Mucosa of stomach (tissue), 1 donor: Measurements from ENCODE around the gene HHEX.
A peak's percentile ranks its signal among the peaks of the same experiment; 100 is the strongest.

Experiments
- H3K27me3 ChIP-seq: one replicate; pipeline ENCODE4 v1.7.0; 2013; ENCODE audit warnings: mild to moderate bottlenecking, low read length; ENCODE audit not compliant: control insufficient read depth, insufficient read depth
- H3K36me3 ChIP-seq: one replicate; pipeline ENCODE4 v1.7.0; 2013; ENCODE audit warnings: low read length; ENCODE audit not compliant: control insufficient read depth, insufficient read depth
- H3K4me1 ChIP-seq: one replicate; pipeline ENCODE4 v1.7.0; 2013; ENCODE audit warnings: mild to moderate bottlenecking, low read length; ENCODE audit not compliant: control insufficient read depth, insufficient read depth
- H3K4me3 ChIP-seq: one replicate; pipeline ENCODE4 v1.7.0; 2013; ENCODE audit warnings: low read length
- H3K9ac ChIP-seq: one replicate; pipeline ENCODE4 v1.7.0; 2013; ENCODE audit warnings: mild to moderate bottlenecking, low read length, moderate library complexity
- H3K9me3 ChIP-seq: one replicate; pipeline ENCODE4 v1.7.0; 2013; ENCODE audit warnings: mild to moderate bottlenecking, low read length, moderate library complexity; ENCODE audit not compliant: control insufficient read depth
- donor health status: Pancreatic carcinoma.

Gene HHEX

GRCh38 chr10:92678206-92678605 lies 11.5 kb upstream of the HHEX start:
- Histone ChIP-seq H3K9ac (no peak overlapping the region), H3K4me1 (no peaks in the 10 kb centered on the region), H3K4me3 (no peak overlapping the region), H3K9me3 (no peaks in the 10 kb centered on the region), H3K27me3 (no peaks in the 10 kb centered on the region), H3K36me3 (no peaks in the 10 kb centered on the region)

- H3K36me3 ChIP-seq = no peaks in the 10 kb centered on the region
- no peaks in the 10 kb centered on the region for H3K9me3 ChIP-seq
- no peaks in the 10 kb centered on the region for H3K27me3 ChIP-seq
- H3K4me3 ChIP-seq = no peak overlapping the region
- H3K9ac ChIP-seq = no peak overlapping the region
- no peaks in the 10 kb centered on the region for H3K4me1 ChIP-seq
These were observed 8.4 kb upstream of the HHEX start for GRCh38 chr10:92681306-92681834.

- Histone ChIP-seq H3K27me3 (peaks cover 49% of the 10 kb centered on the region), H3K36me3 (no peaks in the 10 kb centered on the region), H3K9me3 (no peaks in the 10 kb centered on the region), H3K4me3 (no peak overlapping the region), H3K4me1 (peaks cover 5% of the 10 kb centered on the region), H3K9ac (no peak overlapping the region)
These were observed 1.2 kb upstream of the HHEX start for GRCh38 chr10:92688573-92688926.

- Histone ChIP-seq H3K36me3 (no peaks in the 10 kb centered on the region), H3K9ac (peak overlapping the region; percentile 43), H3K4me3 (peak overlapping the region; percentile 46), H3K27me3 (peaks cover 49% of the 10 kb centered on the region), H3K9me3 (no peaks in the 10 kb centered on the region), H3K4me1 (peaks cover 5% of the 10 kb centered on the region)
These were observed 660 bp upstream of the HHEX start for GRCh38 chr10:92688927-92689662.

- Histone ChIP-seq H3K9me3 (no peaks in the 10 kb centered on the region), H3K9ac (peak overlapping the region; percentile 39), H3K4me3 (no peak overlapping the region), H3K36me3 (no peaks in the 10 kb centered on the region), H3K4me1 (peaks cover 5% of the 10 kb centered on the region), H3K27me3 (peaks cover 59% of the 10 kb centered on the region)
These were observed 608 bp downstream of the HHEX start for GRCh38 chr10:92690211-92690914.

- Histone ChIP-seq H3K36me3 (no peaks in the 10 kb centered on the region), H3K9ac (peak overlapping the region; percentile 7), H3K9me3 (no peaks in the 10 kb centered on the region), H3K4me3 (no peak overlapping the region), H3K4me1 (peaks cover 5% of the 10 kb centered on the region), H3K27me3 (peaks cover 65% of the 10 kb centered on the region)
These were observed 1.3 kb downstream of the HHEX start for GRCh38 chr10:92690915-92691590.

GRCh38 chr10:92691591-92692079 lies 1.9 kb downstream of the HHEX start:
- no peaks in the 10 kb centered on the region for H3K36me3 ChIP-seq
- no peaks in the 10 kb centered on the region for H3K9me3 ChIP-seq
- H3K27me3 ChIP-seq = peaks cover 71% of the 10 kb centered on the region
- peak overlapping the region; percentile 39 for H3K9ac ChIP-seq
- no peak overlapping the region for H3K4me3 ChIP-seq
- H3K4me1 ChIP-seq = peaks cover 5% of the 10 kb centered on the region

GRCh38 chr10:92692080-92692671 lies 2.4 kb downstream of the HHEX start:
- Histone ChIP-seq H3K9me3 (no peaks in the 10 kb centered on the region), H3K36me3 (no peaks in the 10 kb centered on the region), H3K9ac (peak overlapping the region; percentile 39), H3K4me3 (no peak overlapping the region), H3K4me1 (peaks cover 5% of the 10 kb centered on the region), H3K27me3 (peaks cover 75% of the 10 kb centered on the region)

- Histone ChIP-seq H3K4me3 (no peak overlapping the region), H3K9me3 (no peaks in the 10 kb centered on the region), H3K4me1 (peaks cover 5% of the 10 kb centered on the region), H3K27me3 (peaks cover 74% of the 10 kb centered on the region), H3K9ac (no peak overlapping the region), H3K36me3 (no peaks in the 10 kb centered on the region)
These were observed 3.2 kb downstream of the HHEX start for GRCh38 chr10:92692697-92693533.

- Histone ChIP-seq H3K9me3 (no peaks in the 10 kb centered on the region), H3K4me1 (peaks cover 5% of the 10 kb centered on the region)
These were observed 3.8 kb downstream of the HHEX start for GRCh38 chr10:92693534-92693893.

More at GRCh38 chr10:92693534-92693893, 3.8 kb downstream of the HHEX start:
- Histone ChIP-seq H3K36me3 (no peaks in the 10 kb centered on the region), H3K9ac (no peak overlapping the region), H3K27me3 (peaks cover 75% of the 10 kb centered on the region), H3K4me3 (no peak overlapping the region)
